Erythroblast (primary cell): ENCODE results near the gene ICA1L.

Source experiments
- GATA1 ChIP-seq: IDR thresholded peaks from 2 replicates; pipeline ENCODE4 v1.6.1; 2011; ENCODE audit warnings: low read depth, mild to moderate bottlenecking, control low read depth, low read length, moderate library complexity
- POLR2A ChIP-seq: IDR thresholded peaks from 2 replicates; pipeline ENCODE4 v1.6.1; 2011; ENCODE audit warnings: mild to moderate bottlenecking, low read length

DNA sequence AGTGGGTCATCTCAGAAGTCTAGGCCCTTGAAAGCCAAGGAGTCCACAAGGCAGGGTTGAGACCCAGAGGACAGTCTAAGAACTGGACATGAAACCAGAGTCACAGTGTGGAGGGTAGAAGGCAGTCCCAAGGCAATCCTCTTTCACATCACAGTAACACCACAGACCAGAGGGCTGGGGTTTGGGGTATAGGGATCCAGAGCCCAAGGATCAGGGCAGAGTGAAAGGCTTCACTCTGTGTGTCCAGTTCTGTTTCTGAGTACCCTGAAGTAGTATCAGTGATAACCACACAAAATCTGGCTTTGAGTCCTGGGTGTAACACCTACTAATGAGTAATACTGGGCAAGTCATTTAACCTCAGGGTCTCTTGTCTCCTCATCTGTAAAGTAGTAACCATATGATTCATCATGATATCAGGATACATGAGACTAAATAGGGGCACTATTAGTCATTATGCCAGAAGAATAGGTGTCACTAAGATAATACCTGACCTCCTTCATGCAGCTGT lies 91.0 kb downstream of the ICA1L start:
- TF ChIP-seq POLR2A: no peak
- no peak for TF ChIP-seq GATA1
